GM11168 (cell line): ENCODE data around the gene PPA1.
"Not testable (repeated sequence)": the region's sequence is repeated elsewhere in the genome, so short reads cannot be mapped to it uniquely, and the experiment has no call there.

Source experiments
- in situ Hi-C: fragments of 300-500 bp; cut with MboI; formaldehyde crosslinking; loops from one replicate; pipeline ENCODE4 v1.12.0; 2022; ENCODE audit warnings: low sequenced_read_pairs; ENCODE audit not compliant: unreplicated experiment

The PPA1 gene

GRCh38 chr10:70255329-70256299 lies 22.4 kb upstream of the PPA1 start:
- in situ Hi-C loops, result no loop called here

GRCh38 chr10:70254778-70255328 lies 21.6 kb upstream of the PPA1 start:
- in situ Hi-C loops, result no loop called here

GRCh38 chr10:70253878-70254765 lies 20.9 kb upstream of the PPA1 start:
- in situ Hi-C loops, result no loop called here

GRCh38 chr10:70250961-70251680 lies 17.9 kb upstream of the PPA1 start:
- in situ Hi-C loops, result no loop called here

- in situ Hi-C loops, result no loop called here
Observed at GRCh38 chr10:70247360-70247759, 14.1 kb upstream of the PPA1 start.

- in situ Hi-C loops, result no loop called here
Observed at GRCh38 chr10:70241081-70241480, 7.9 kb upstream of the PPA1 start.

- in situ Hi-C loops, result not testable (repeated sequence)
Observed at GRCh38 chr10:70239986-70240385, 6.8 kb upstream of the PPA1 start.

- in situ Hi-C loops, result not testable (repeated sequence)
Observed at GRCh38 chr10:70239077-70239976, 6.1 kb upstream of the PPA1 start.

GRCh38 chr10:70237958-70238536 lies 4.8 kb upstream of the PPA1 start:
- in situ Hi-C loops, result not testable (repeated sequence)

GRCh38 chr10:70234668-70235447 lies 1.6 kb upstream of the PPA1 start:
- in situ Hi-C loops, result loop anchor here (5.0 kb wide), 1 partner anchor 122 kb away; no protein-coding TSS in a partner anchor

- in situ Hi-C loops, result loop anchor here (5.0 kb wide), 1 partner anchor 123 kb away; no protein-coding TSS in a partner anchor
Observed at GRCh38 chr10:70233939-70234300, 691 bp upstream of the PPA1 start.

GRCh38 chr10:70232859-70233108 lies 445 bp downstream of the PPA1 start:
- in situ Hi-C loops, result loop anchor here (5.0 kb wide), 1 partner anchor 125 kb away; no protein-coding TSS in a partner anchor

- in situ Hi-C loops, result loop anchor here (5.0 kb wide), 1 partner anchor 125 kb away; no protein-coding TSS in a partner anchor
Observed at GRCh38 chr10:70232155-70232858, 922 bp downstream of the PPA1 start.

GRCh38 chr10:70228491-70228890 lies 4.7 kb downstream of the PPA1 start:
- in situ Hi-C loops, result no loop called here

GRCh38 chr10:70227548-70228320 lies 5.5 kb downstream of the PPA1 start:
- in situ Hi-C loops, result no loop called here

GRCh38 chr10:70223728-70224127 lies 9.5 kb downstream of the PPA1 start:
- in situ Hi-C loops, result no loop called here
